ENCODE results near the gene CECR2.

CECR2 gene

DNA sequence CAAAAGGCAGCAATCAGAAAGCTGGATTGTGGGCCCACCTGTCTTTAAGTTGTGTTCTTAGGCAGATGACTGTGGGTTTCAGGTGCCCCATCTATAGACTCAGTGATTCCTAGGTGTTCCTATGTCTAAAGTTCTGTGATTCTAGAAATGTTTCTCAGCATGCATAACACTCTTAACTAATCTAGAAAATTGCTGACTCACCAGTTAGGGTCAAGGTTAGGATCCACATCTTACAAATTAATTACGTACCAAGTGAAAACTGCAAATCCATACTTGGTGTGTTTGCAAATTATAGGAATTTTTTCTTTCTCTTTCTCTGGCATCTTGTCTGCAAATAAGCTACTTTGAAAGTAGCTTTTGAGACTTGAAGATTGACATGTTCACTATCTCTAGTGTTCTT is 7.7 kb downstream of the CECR2 start:
- TF ChIP-seq, protein P1, sequence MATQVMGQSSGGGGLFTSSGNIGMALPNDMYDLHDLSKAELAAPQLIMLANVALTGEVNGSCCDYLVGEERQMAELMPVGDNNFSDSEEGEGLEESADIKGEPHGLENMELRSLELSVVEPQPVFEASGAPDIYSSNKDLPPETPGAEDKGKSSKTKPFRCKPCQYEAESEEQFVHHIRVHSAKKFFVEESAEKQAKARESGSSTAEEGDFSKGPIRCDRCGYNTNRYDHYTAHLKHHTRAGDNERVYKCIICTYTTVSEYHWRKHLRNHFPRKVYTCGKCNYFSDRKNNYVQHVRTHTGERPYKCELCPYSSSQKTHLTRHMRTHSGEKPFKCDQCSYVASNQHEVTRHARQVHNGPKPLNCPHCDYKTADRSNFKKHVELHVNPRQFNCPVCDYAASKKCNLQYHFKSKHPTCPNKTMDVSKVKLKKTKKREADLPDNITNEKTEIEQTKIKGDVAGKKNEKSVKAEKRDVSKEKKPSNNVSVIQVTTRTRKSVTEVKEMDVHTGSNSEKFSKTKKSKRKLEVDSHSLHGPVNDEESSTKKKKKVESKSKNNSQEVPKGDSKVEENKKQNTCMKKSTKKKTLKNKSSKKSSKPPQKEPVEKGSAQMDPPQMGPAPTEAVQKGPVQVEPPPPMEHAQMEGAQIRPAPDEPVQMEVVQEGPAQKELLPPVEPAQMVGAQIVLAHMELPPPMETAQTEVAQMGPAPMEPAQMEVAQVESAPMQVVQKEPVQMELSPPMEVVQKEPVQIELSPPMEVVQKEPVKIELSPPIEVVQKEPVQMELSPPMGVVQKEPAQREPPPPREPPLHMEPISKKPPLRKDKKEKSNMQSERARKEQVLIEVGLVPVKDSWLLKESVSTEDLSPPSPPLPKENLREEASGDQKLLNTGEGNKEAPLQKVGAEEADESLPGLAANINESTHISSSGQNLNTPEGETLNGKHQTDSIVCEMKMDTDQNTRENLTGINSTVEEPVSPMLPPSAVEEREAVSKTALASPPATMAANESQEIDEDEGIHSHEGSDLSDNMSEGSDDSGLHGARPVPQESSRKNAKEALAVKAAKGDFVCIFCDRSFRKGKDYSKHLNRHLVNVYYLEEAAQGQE (IDR thresholded peaks at IDR 0.05; ENCODE audit: insufficient read depth in 1 of 2, low read depth in 2 of 2, low read length in 2 of 2) = no peak
- TF ChIP-seq SIN3A (IDR thresholded peaks at IDR 0.05; ENCODE audit: borderline replicate concordance, insufficient read depth, low read length) (no peak), POLR2AphosphoS5 (IDR thresholded peaks at IDR 0.05; ENCODE audit: low read depth, low read length) (no peak), FOXP2 (optimal IDR thresholded peaks at IDR 0.05; ENCODE audit: borderline replicate concordance, extremely low read depth, extremely low read length, insufficient read depth) (no peak), TAF1 (IDR thresholded peaks at IDR 0.05; ENCODE audit: borderline replicate concordance, insufficient read depth, low read length) (no peak)

DNA sequence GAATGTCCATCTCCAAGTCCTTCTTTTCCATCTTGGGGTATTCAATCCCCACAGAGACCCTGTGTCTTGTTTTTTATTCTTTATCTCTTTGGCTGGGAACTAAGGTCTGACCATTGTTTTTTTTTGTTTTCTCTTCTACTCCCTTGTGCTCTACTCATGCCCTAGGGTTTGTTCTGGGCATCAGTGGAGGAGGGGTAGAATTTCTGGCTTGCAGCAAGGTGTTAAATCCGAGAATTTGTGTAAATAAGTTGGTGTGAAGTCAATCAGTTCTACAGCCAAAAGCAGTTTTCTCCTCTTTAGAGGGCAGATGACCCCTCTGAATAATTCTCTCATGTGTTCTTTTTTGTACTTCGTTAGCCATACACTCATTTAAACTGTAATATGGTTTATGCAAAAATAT is 10.7 kb downstream of the CECR2 start:
- TF ChIP-seq, protein P1 (IDR thresholded peaks at IDR 0.05; ENCODE audit: insufficient read depth in 1 of 2, low read depth in 2 of 2, low read length in 2 of 2) = no peak
- TF ChIP-seq FOXP2 (optimal IDR thresholded peaks at IDR 0.05; ENCODE audit: borderline replicate concordance, extremely low read depth, extremely low read length, insufficient read depth) = no peak
- TF ChIP-seq TAF1 (IDR thresholded peaks at IDR 0.05; ENCODE audit: borderline replicate concordance, insufficient read depth, low read length) = no peak
- TF ChIP-seq POLR2AphosphoS5 (IDR thresholded peaks at IDR 0.05; ENCODE audit: low read depth, low read length) = no peak
- TF ChIP-seq SIN3A (IDR thresholded peaks at IDR 0.05; ENCODE audit: borderline replicate concordance, insufficient read depth, low read length) = no peak

DNA sequence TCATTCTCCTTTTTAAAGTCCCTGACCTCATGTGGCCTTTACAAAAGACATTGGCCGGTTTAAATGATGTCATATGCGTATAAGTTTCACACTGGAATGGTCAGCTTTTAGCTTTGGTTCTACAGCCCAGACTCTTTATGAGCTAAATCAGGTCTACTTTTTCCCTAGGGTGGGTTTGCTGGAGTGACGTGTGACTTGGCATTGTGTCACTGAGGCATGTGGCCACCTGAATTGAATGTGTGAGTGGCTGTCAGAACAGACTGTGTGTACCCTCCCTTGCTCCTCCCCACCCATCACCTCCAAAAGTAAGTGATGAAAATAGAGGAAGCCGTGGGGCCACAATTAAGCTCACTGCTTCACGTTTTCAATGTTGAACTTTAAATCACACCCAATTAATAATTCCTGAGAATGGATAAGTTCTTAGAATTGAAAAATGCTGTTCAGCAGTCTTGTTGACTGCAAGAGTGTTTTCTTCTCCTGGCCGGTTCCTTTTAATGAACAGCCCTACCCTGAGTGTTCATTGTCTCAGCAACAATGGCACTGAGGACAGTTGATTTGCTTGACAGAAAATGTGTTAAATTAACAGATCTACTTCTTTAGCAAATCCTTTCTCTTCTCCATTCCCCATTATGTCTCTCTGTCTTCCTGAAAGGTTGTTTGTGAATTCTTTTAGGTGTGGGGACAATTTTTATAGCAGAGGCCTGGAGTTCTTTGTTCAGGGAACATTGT is 11.3 kb downstream of the CECR2 start:
- TF ChIP-seq, protein P1 (IDR thresholded peaks at IDR 0.05; ENCODE audit: insufficient read depth in 1 of 2, low read depth in 2 of 2, low read length in 2 of 2) = no peak
- TF ChIP-seq SIN3A (IDR thresholded peaks at IDR 0.05; ENCODE audit: borderline replicate concordance, insufficient read depth, low read length) (no peak), TAF1 (IDR thresholded peaks at IDR 0.05; ENCODE audit: borderline replicate concordance, insufficient read depth, low read length) (no peak), FOXP2 (optimal IDR thresholded peaks at IDR 0.05; ENCODE audit: borderline replicate concordance, extremely low read depth, extremely low read length, insufficient read depth) (no peak), POLR2AphosphoS5 (IDR thresholded peaks at IDR 0.05; ENCODE audit: low read depth, low read length) (no peak)

DNA sequence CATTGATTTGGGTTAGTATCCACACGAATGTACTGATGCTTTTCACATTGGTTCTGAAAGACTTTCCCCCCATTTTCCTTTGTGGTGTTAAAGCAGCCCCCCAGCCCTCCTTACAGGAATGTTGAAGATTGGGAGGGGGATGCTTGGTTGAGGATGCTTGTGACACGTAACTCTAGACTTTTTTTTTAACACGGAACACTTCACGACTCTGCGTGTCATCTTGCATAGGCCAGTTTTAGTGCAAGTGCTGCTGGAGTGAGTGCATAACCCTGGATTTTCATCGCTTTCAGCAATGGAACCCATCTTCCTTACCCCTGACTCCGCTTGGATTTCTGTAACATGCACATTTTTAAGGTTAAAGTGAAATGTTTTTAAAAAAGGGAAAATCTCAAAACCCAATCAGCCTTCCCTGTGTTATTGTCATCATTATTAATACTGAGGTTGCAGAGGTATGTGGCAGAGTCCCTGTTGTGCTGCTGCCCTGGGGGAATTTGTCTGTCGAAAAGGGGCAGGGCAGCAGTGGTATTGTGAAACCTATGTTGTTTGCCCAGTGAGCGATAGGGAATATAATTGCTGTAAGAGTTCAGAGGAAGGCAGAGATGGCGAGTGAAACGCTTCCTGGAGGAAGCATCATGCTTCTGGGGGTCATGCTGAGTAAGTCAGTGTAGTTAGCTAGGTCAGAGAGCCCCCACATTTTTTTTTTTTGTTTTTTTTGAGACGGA is 12.1 kb downstream of the CECR2 start:
- TF ChIP-seq TAF1 (IDR thresholded peaks at IDR 0.05; ENCODE audit: borderline replicate concordance, insufficient read depth, low read length) = no peak
- TF ChIP-seq POLR2AphosphoS5 (IDR thresholded peaks at IDR 0.05; ENCODE audit: low read depth, low read length) = no peak

DNA sequence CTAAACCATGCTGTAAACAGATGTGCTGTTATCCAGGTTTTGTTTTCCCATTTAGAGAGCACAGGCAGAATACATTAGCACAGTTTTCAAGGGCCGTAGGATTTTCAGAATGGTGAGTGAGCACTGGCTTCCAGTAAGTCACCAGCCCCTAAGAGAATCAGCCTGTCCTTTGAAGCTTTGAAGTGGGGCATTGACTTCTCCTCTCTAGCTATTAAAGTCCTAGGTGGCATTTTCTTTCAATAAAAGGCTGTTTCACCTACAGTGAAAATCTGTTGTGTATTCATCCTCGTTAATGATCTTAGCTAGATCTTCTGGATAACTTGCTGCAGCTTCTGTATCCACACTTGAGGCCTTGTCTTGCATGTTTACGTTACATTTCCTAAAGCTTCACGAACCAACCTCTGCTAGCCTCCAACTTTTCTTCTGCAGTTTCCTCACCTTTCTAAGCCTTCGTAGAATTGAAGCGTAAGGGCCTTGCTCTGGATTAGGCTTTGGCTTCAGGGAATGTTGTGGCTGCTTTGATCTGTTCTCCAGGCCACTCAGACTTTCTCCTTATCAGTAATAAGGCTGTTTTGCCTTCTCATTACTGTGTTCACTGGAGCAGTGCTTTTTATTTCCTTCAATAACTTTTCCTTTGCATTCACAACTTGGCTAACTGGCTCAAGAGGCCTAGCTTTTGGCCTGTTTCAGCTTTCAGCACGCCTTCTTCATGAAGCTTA is 15.5 kb downstream of the CECR2 start:
- no peak for TF ChIP-seq FOXP2 (optimal IDR thresholded peaks at IDR 0.05; ENCODE audit: borderline replicate concordance, extremely low read depth, extremely low read length, insufficient read depth)
- TF ChIP-seq, protein P1 (IDR thresholded peaks at IDR 0.05; ENCODE audit: insufficient read depth in 1 of 2, low read depth in 2 of 2, low read length in 2 of 2) = no peak

All from PFSK-1 (cell line).